HG03135 (cell line): Measurements from ENCODE around the gene RC3H1.

ENCODE experiments used
- ATAC-seq: cut with Tn5 transposase; IDR thresholded peaks from one replicate; pipeline ENCODE4 v1.9.1; 2021; ENCODE audit warnings: mild to moderate bottlenecking, moderate library complexity; ENCODE audit not compliant: unreplicated experiment

Gene RC3H1

DNA sequence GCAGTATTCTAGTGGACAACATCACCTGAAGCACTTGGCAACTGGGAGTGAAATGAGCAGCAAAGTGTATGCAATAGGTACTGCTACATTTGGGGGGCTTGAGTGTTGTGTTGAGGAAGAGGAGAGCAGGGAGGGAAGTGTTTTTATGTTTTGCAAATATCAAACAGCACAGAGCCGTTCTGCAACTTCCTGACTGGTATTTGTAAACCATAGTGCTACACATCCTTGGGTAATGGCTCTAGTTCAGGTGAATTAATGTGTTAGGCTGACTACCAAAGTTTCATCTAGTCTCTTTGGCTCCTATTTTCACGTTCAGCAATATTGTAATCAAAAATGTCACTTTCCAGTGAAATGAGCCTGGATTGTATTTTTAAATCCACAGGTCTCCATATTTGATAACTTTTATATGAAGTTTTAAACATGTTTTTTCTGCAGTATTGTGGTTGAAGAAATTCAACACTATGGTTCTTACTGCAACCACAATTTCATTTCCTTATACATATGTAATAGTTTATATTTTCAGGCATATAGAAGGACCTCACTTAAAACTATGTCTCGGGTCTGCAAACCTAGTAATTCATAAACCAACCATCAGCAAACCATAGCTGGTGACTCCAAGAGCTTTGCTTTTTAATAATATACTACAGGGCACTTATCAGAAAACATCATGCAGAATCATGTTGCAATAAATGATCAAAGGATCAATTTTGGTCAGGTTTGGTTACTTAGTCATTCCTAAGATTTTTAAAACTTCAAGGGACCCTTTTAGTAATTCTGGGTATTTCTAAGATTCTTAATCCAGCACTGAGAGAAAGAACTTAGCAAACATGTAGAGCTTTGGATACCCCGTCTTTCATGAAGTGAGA, 135.2 kb downstream of the RC3H1 start:
- no peak for ATAC-seq

DNA sequence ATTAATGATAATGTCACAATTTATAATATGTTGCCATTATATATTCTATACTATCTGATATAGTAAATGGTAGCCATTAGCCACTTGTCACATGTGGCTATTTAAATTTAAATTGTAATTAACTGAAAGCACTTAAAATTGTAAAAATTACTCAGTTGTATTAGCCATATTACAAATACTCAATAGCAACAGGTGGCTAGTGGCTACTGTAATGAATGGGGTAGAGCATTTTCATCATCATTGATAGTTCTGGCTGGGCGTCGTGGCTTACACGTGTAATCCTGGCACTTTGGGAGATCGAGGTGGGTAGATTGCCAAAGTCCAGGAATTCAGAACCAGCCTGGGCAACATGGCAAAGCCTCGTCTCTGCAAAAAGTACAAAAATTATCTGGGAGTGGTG, 137.5 kb downstream of the RC3H1 start:
- no peak for ATAC-seq
